ENCODE measurements around the gene ZNF326. TPM values are rescaled to one million over a fixed set of nuclear protein-coding genes. Genes with fewer than 3 reads are reported as not detected.
A peak's percentile ranks its signal among the peaks of the same experiment; 100 is the strongest.

Gene ZNF326
- 16.4 TPM for polyA plus RNA-seq (2012; ENCODE audit: insufficient read depth, insufficient read length, low read depth)

- Histone ChIP-seq H3K4me3 (ENCODE audit: low read depth, low read length) (peak within 1 kb of the TSS; percentile 84), H3K36me3 (peaks cover 3% of the 10 kb centered on the region), H3K4me1 (no peaks in the 10 kb centered on the region; the same call in 1 of the 2 replicates), H3K9me3 (no peaks in the 10 kb centered on the region), H3K27me3 (no peaks in the 10 kb centered on the region)
- DNase-seq, result peak; percentile 93
- TF ChIP-seq CTCF (IDR thresholded peaks at IDR 0.05; ENCODE audit: low read depth, low read length), result no peak
Measured at GRCh38 chr1:89994805-89995597, at the start of gene ZNF326. Gene ZNF326 (plus strand): TSS chr1:89995110. CDS start chr1:89995258, 148 bp downstream.

GRCh38 chr1:89945852-89946476 is 48.9 kb upstream of the ZNF326 start:
- no peak for DNase-seq
- H3K27me3 ChIP-seq, result no peaks in the 10 kb centered on the region
- no peaks in the 10 kb centered on the region for H3K4me1 ChIP-seq
- no peaks in the 10 kb centered on the region for H3K9me3 ChIP-seq
- no peaks in the 10 kb centered on the region for H3K36me3 ChIP-seq
- no peak for TF ChIP-seq CTCF (IDR thresholded peaks at IDR 0.05; ENCODE audit: low read depth, low read length)
- no peak overlapping the region for H3K4me3 ChIP-seq (ENCODE audit: low read depth, low read length)

GRCh38 chr1:89946532-89946931 is 48.4 kb upstream of the ZNF326 start:
- no peaks in the 10 kb centered on the region for H3K9me3 ChIP-seq
- no peaks in the 10 kb centered on the region for H3K36me3 ChIP-seq
- no peaks in the 10 kb centered on the region for H3K27me3 ChIP-seq
- no peak for TF ChIP-seq CTCF (IDR thresholded peaks at IDR 0.05; ENCODE audit: low read depth, low read length)
- H3K4me3 ChIP-seq (ENCODE audit: low read depth, low read length), result no peak overlapping the region
- DNase-seq, result no peak
- H3K4me1 ChIP-seq, result no peaks in the 10 kb centered on the region

GRCh38 chr1:89948722-89949345 is 46.1 kb upstream of the ZNF326 start:
- no peak for DNase-seq
- Histone ChIP-seq H3K4me1 (no peaks in the 10 kb centered on the region), H3K27me3 (no peaks in the 10 kb centered on the region), H3K36me3 (no peaks in the 10 kb centered on the region), H3K4me3 (ENCODE audit: low read depth, low read length) (no peak overlapping the region), H3K9me3 (no peaks in the 10 kb centered on the region)
- TF ChIP-seq CTCF (IDR thresholded peaks at IDR 0.05; ENCODE audit: low read depth, low read length), result no peak

- no peak for TF ChIP-seq CTCF (IDR thresholded peaks at IDR 0.05; ENCODE audit: low read depth, low read length)
- Histone ChIP-seq H3K36me3 (no peaks in the 10 kb centered on the region), H3K27me3 (no peaks in the 10 kb centered on the region)
Measured at GRCh38 chr1:89949991-89950624, 44.8 kb upstream of the ZNF326 start.

More at GRCh38 chr1:89949991-89950624, 44.8 kb upstream of the ZNF326 start:
- no peak overlapping the region for H3K4me3 ChIP-seq (ENCODE audit: low read depth, low read length)
- H3K4me1 ChIP-seq, result no peaks in the 10 kb centered on the region
- DNase-seq, result no peak
- no peaks in the 10 kb centered on the region for H3K9me3 ChIP-seq
